Adrenal gland (tissue), 12 donors: ENCODE data around the gene EPG5. TPM values are rescaled to one million over a fixed set of nuclear protein-coding genes. Genes with fewer than 3 reads are reported as not detected.
"Not testable (repeated sequence)": the region's sequence is repeated elsewhere in the genome, so short reads cannot be mapped to it uniquely, and the experiment has no call there.

Experiments used
- DNase-seq, 7 donors: peaks; one replicate each; pipeline ENCODE4 v3.0.0-alpha.2; 2019 to 2020
- H3K27ac ChIP-seq, 5 donors: fragments of 200-600 bp; sonication (generic) in 4 of 5; 1 replicate in 3 of 5; 2 replicates in 2 of 5; pipeline versions ENCODE4 v1.5.1 to v1.8.0; 2016 to 2020; ENCODE audit warnings: mild to moderate bottlenecking in 1 of 5
- H3K27me3 ChIP-seq: fragments of 200-600 bp; 2 replicates; pipeline ENCODE4 v1.8.0; 2021
- H3K36me3 ChIP-seq, 2 donors: fragments of 200-600 bp; replicated peaks in 1 of 2; 1 replicate in 1 of 2; 2 replicates in 1 of 2; pipeline versions ENCODE4 v1.5.1 to v1.8.0; 2018 to 2022
- H3K4me1 ChIP-seq, 2 donors: fragments of 200-600 bp; replicated peaks in 1 of 2; 1 replicate in 1 of 2; 2 replicates in 1 of 2; pipeline versions ENCODE4 v1.5.1 to v1.8.0; 2018 to 2021
- H3K4me3 ChIP-seq, 4 donors: fragments of 200-600 bp; sonication (generic) in 3 of 4; one replicate each; pipeline ENCODE4 v1.5.1; 2016 to 2018
- H3K9me3 ChIP-seq, 3 donors: fragments of 200-600 bp; sonication (generic) in 1 of 3; replicated peaks in 1 of 3; 1 replicate in 2 of 3; 2 replicates in 1 of 3; pipeline versions ENCODE4 v1.5.1 to v1.8.0; 2016 to 2021
- POLR2A ChIP-seq, 2 donors: fragments of 450-650 bp; IDR thresholded peaks; one replicate each; pipeline ENCODE4 v1.6.1; 2017; ENCODE audit warnings: antibody characterized with exemption in 2 of 2, mild to moderate bottlenecking in 2 of 2, moderate library complexity in 1 of 2
- WGBS, 4 donors: extraction: QIAGEN DNeasy Blood & Tissue Kit in 2 of 4; methylation state at CpG; one replicate each; pipeline versions ENCODE4 v1.1.5 to v1.1.7; 2013 to 2017; 5-methylcytosine and 5-hydroxymethylcytosine counted together
- intact Hi-C, 2 donors: fragments of 100-400 bp; cut with DNase I; formaldehyde crosslinking; loops; one replicate each; pipeline versions ENCODE4 v1.14.1 to v1.15.0; 2022 to 2023
- polyA plus RNA-seq, 3 donors: library from polyadenylated mRNA; stranded (reverse); fragments of 200-250 nt in 2 of 3; fragments of 350-450 nt in 1 of 3; fragmentation: Illumina TruSeq in 1 of 3; extraction: RNeasy Lipid Tissue Mini Kit (QIAGEN cat#74804) in 1 of 3; gene quantifications; one replicate each; pipeline ENCODE4 v1.2.3, GENCODE V29; 2013 to 2014
- total RNA-seq, 9 donors: library from RNA; depleted of rRNA in 4 of 9; stranded (reverse); fragments of >200 nt in 4 of 9; fragments of 120-200 nt in 1 of 9; fragmentation: NEBNext Ultra II Directional in 1 of 9; extraction: Animal tissue kit (Norgen Biotek cat#: 25700) in 1 of 9; gene quantifications; one replicate each; pipeline versions ENCODE4 v1.1.0 to v1.2.4, GENCODE V29; 2013 to 2023
- TF ChIP-seq, protein P1 (sequence below), 6 experiments: fragments of 450-650 bp in 4 of 6; fragments of 200-600 bp in 2 of 6; sonication (generic) in 1 of 6; IDR thresholded peaks; 1 replicate in 5 of 6; 2 replicates in 1 of 6; pipeline versions ENCODE4 v1.5.1 to v1.8.0; 2016 to 2021; ENCODE audit warnings: antibody characterized with exemption in 6 of 6, mild to moderate bottlenecking in 2 of 6, moderate library complexity in 1 of 6
- donor health status: healthy with polysubstance abuse.
- donor health status: Bipolar disorder and iron deficiency.
- donor health status: DM: yes; HTN: yes; CAD: no.
- donor health status: DM: no; HTN: no; CAD: no.
- donor health status: DM: no; HTN: no; CAD: no.
- donor health status: DM: yes; HTN: yes; CAD: no.

EPG5 gene
- total and polyA plus RNA-seq, 12 donors: 7.3 to 80.3 (median 23.3) TPM

DNA sequence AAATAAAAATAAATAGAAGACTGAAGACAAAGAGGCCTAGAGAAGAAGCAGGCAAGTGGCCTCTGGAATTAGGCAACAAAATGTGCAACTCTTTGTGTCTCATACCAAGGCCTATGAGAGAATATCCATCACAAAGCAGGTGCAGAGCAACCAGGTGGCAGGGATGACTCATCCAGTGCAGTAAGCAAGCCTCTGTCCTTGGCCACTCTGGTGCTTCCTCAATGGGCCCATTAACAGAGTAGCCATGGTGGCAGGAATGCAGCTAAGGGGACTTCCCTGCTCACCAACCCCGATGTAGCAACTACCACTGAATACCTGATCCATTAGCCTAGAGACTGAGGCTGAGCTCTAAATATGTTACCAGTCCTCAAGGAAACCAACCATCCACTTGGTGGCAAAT, 11.0 kb upstream of the EPG5 start:
- Histone ChIP-seq H3K36me3 (no peaks in the 10 kb centered on the region), H3K9me3 (no peaks in the 10 kb centered on the region), H3K4me3 (no peak overlapping the region), H3K27me3 (no peaks in the 10 kb centered on the region), H3K4me1 (peaks cover 0 to under 1% of the 10 kb centered on the region in 2 donors), H3K27ac (no peak overlapping the region)
- intact Hi-C loops: loop anchor here (5.0 to 10.0 kb wide), 3 partner anchors 94 to 313 kb away; partner anchors contain the start of gene PSTPIP2 (in 2 of the 2)
- no peak for DNase-seq
- 40 to 97% (median 83%) methylated on average over 1 of the region's 1 CpG for WGBS, 4 donors
- TF ChIP-seq POLR2A (IDR thresholded peaks at IDR 0.05): no peak
- TF ChIP-seq, protein P1, sequence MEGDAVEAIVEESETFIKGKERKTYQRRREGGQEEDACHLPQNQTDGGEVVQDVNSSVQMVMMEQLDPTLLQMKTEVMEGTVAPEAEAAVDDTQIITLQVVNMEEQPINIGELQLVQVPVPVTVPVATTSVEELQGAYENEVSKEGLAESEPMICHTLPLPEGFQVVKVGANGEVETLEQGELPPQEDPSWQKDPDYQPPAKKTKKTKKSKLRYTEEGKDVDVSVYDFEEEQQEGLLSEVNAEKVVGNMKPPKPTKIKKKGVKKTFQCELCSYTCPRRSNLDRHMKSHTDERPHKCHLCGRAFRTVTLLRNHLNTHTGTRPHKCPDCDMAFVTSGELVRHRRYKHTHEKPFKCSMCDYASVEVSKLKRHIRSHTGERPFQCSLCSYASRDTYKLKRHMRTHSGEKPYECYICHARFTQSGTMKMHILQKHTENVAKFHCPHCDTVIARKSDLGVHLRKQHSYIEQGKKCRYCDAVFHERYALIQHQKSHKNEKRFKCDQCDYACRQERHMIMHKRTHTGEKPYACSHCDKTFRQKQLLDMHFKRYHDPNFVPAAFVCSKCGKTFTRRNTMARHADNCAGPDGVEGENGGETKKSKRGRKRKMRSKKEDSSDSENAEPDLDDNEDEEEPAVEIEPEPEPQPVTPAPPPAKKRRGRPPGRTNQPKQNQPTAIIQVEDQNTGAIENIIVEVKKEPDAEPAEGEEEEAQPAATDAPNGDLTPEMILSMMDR (IDR thresholded peaks at IDR 0.05): no peak

DNA sequence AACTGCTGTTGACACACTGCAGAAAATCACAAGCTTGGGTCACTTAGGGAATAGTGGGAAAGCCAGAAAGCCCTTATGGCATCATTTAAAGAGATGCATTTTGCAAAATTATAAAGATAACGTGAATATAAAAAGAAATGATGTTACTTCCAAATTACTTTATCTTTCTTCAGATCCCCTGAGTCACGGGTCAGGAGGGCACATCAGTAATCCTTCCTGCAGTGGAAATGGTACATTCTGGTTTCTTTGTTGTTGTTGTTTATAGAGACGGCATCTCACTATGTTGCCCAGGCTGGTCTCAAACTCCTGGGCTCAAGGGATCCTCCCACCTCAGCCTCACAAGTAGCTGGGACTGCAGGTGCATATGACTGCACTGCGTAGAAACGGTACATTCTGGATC, 9.8 kb upstream of the EPG5 start:
- H3K4me3 ChIP-seq: no peak overlapping the region
- no peak overlapping the region for H3K27ac ChIP-seq
- no peaks in the 10 kb centered on the region for H3K36me3 ChIP-seq
- DNase-seq: no peak
- intact Hi-C loops: loop anchor here (5.0 to 10.0 kb wide), 3 partner anchors 95 to 312 kb away; partner anchors contain the start of gene PSTPIP2 (in 2 of the 2)
- no peaks in the 10 kb centered on the region for H3K9me3 ChIP-seq
- no peaks in the 10 kb centered on the region for H3K4me1 ChIP-seq
- H3K27me3 ChIP-seq: no peaks in the 10 kb centered on the region
- TF ChIP-seq, protein P1 (IDR thresholded peaks at IDR 0.05): no peak
- no peak for TF ChIP-seq POLR2A (IDR thresholded peaks at IDR 0.05)
- 80 to 90% (median 87%) methylated on average over 5 of the region's 5 CpGs for WGBS, 4 donors

DNA sequence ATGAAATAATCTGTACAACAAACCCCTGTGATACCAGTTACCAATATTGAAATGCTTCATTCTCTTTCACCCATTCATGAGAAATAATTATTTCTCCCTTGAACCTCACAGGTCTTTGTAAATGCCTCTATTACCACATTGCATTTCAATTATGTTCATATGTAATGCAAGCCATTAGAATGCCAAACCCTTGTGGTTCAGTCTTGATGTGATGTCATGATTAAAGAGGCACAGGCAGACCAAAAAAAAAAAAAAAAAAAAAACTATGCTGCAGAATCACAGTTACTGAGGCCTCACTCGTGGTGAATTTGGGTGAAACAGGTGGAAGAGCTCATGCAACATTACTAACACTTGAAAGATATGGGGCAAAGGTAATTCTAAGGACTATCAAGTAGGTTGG, 9.4 kb upstream of the EPG5 start:
- 38 to 50% (median 41%) methylated on average over 1 of the region's 1 CpG for WGBS, 4 donors
- Histone ChIP-seq H3K27me3 (no peaks in the 10 kb centered on the region), H3K9me3 (no peaks in the 10 kb centered on the region), H3K4me3 (no peak overlapping the region), H3K4me1 (no peaks in the 10 kb centered on the region), H3K27ac (no peak overlapping the region), H3K36me3 (no peaks in the 10 kb centered on the region)
- DNase-seq: no peak
- intact Hi-C loops: loop anchor here (5.0 to 10.0 kb wide), 3 partner anchors 96 to 312 kb away; partner anchors contain the start of gene PSTPIP2 (in 2 of the 2)
- no peak for TF ChIP-seq POLR2A (IDR thresholded peaks at IDR 0.05)
- TF ChIP-seq, protein P1 (IDR thresholded peaks at IDR 0.05): no peak

DNA sequence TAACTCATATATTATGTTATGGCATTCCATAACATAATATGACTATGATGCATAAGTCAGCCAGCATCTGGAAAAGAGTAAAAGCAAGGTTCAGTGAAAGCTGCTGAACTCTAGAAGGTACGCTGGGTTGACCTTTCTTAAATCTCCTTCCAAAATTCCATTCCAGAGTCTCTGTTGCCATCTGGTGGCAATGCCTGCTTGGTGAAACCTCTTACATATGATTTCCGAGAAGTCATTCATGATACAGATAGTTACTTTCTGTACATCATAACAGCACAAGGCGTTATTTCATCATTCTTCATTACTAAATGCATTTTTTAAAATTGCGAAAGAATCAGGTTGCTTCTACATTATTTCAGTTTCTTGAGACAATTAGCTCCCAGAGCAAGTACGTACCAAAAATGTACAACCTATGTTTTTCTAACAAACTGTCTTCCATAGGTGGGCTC, 7.0 kb upstream of the EPG5 start:
- Histone ChIP-seq H3K27ac (no peak overlapping the region), H3K9me3 (no peaks in the 10 kb centered on the region), H3K27me3 (no peaks in the 10 kb centered on the region), H3K36me3 (no peaks in the 10 kb centered on the region), H3K4me3 (no peak overlapping the region), H3K4me1 (no peaks in the 10 kb centered on the region)
- TF ChIP-seq, protein P1 (IDR thresholded peaks at IDR 0.05): peak; percentile 65 to 92 (median 80)
- no peak for TF ChIP-seq POLR2A (IDR thresholded peaks at IDR 0.05)
- intact Hi-C loops: loop anchor here in 1 of 2 donors (10.0 kb wide), 2 partner anchors 101 to 309 kb away; partner anchors contain the start of gene PSTPIP2
- DNase-seq: peak; percentile 57 to 84 (median 69)
- WGBS, 4 donors: 12 to 18% (median 14%) methylated on average over 5 of the region's 5 CpGs

DNA sequence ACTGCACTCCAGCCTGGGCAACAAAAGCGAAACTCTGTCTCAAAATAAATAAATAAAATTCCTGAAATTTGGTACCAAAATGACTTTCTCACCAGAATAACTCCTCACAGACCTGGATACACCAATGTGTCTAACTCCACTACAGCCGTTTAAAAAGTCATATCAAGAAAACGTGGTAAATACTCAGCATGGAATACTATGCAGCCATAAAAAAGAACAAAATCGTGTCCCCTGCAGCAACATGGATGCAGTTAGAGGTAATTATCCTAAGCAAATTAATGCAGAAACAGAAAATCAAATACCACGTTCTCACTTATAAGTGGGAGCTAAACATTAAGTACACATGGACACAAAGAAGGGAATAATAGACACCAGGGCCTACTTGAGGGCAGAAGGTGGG, 2.2 kb downstream of the EPG5 start:
- intact Hi-C loops, DNase-seq, H3K4me3 ChIP-seq, H3K27ac ChIP-seq, H3K27me3 ChIP-seq, H3K9me3 ChIP-seq, H3K36me3 ChIP-seq: not testable (repeated sequence)
- WGBS, 4 donors: 95 to 97% (median 96%) methylated on average over 5 of the region's 5 CpGs
- peaks cover 26 to 33% of the 10 kb centered on the region in 2 donors for H3K4me1 ChIP-seq
